Upper lobe of right lung (tissue), 1 donor: ENCODE data around the gene SCO2. TPM values are rescaled to one million over a fixed set of nuclear protein-coding genes. Genes with fewer than 3 reads are reported as not detected.

ENCODE experiments used
- ATAC-seq: fragments of 200-7000 bp; cut with Tn5 transposase; one replicate; pipeline ENCODE4 v1.9.1; 2020; ENCODE audit warnings: mild to moderate bottlenecking, moderate library complexity
- DNase-seq: peaks from one replicate; pipeline ENCODE4 v3.0.0-alpha.2; 2020
- H3K27ac ChIP-seq: fragments of 200-600 bp; one replicate; pipeline ENCODE4 v1.8.0; 2022
- H3K27me3 ChIP-seq: fragments of 200-600 bp; one replicate; pipeline ENCODE4 v1.8.0; 2022; ENCODE audit warnings: mild to moderate bottlenecking
- H3K36me3 ChIP-seq: fragments of 200-600 bp; one replicate; pipeline ENCODE4 v1.8.0; 2022
- H3K4me1 ChIP-seq: fragments of 200-600 bp; one replicate; pipeline ENCODE4 v1.8.0; 2022
- H3K4me3 ChIP-seq: fragments of 200-600 bp; one replicate; pipeline ENCODE4 v1.8.0; 2022; ENCODE audit warnings: mild to moderate bottlenecking
- H3K9me3 ChIP-seq: fragments of 200-600 bp; one replicate; pipeline ENCODE4 v1.8.0; 2022
- intact Hi-C: fragments of 100-400 bp; cut with DNase I; formaldehyde crosslinking; loops from one replicate; pipeline ENCODE4 v1.11.0; 2022
- total RNA-seq: library from RNA; stranded (reverse); fragmentation: NEBNext Ultra II Directional; extraction: Animal tissue kit (Norgen Biotek cat#: 25700); gene quantifications from one replicate; pipeline ENCODE4 v1.2.1, GENCODE V29; 2021
- TF ChIP-seq, protein P1 (sequence below): fragments of 200-600 bp; IDR thresholded peaks from one replicate; pipeline ENCODE4 v1.8.0; 2022; ENCODE audit warnings: antibody characterized with exemption
- donor health status: DM: no; HTN: yes; CAD: no; lungs with severe emphysema.

SCO2 gene
- total RNA-seq, 1 donor from 2014 or later = 3.1 TPM

DNA sequence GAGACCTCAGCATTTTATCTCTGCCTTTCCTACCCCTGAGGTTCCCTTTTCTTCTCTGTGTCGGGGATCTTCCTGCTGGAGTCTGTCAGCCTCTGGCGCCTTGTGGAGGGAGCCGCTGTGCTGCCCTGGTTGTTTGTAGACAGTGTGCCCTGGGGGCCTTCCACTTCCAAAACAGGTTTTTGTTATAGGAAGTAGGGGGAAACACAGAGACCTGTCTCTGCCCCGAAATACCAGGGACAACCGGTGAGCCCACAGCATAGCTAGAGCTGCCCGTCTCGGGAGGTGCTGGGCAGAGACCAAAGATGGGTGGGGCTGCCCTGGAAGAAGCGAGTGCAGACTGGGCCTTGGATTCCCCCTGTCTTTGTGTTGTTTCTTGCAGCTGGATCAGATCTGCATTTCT, 9.3 kb downstream of the SCO2 start:
- ATAC-seq (no peak), DNase-seq (no peak)
- intact Hi-C loops = no loop called here
- no peak overlapping the region for H3K4me3 ChIP-seq
- TF ChIP-seq, protein P1, sequence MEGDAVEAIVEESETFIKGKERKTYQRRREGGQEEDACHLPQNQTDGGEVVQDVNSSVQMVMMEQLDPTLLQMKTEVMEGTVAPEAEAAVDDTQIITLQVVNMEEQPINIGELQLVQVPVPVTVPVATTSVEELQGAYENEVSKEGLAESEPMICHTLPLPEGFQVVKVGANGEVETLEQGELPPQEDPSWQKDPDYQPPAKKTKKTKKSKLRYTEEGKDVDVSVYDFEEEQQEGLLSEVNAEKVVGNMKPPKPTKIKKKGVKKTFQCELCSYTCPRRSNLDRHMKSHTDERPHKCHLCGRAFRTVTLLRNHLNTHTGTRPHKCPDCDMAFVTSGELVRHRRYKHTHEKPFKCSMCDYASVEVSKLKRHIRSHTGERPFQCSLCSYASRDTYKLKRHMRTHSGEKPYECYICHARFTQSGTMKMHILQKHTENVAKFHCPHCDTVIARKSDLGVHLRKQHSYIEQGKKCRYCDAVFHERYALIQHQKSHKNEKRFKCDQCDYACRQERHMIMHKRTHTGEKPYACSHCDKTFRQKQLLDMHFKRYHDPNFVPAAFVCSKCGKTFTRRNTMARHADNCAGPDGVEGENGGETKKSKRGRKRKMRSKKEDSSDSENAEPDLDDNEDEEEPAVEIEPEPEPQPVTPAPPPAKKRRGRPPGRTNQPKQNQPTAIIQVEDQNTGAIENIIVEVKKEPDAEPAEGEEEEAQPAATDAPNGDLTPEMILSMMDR = no peak
- peaks cover 4% of the 10 kb centered on the region for H3K4me1 ChIP-seq
- peaks cover 33% of the 10 kb centered on the region for H3K36me3 ChIP-seq
- no peak overlapping the region for H3K27ac ChIP-seq
- H3K27me3 ChIP-seq = no peaks in the 10 kb centered on the region
- H3K9me3 ChIP-seq = no peaks in the 10 kb centered on the region

DNA sequence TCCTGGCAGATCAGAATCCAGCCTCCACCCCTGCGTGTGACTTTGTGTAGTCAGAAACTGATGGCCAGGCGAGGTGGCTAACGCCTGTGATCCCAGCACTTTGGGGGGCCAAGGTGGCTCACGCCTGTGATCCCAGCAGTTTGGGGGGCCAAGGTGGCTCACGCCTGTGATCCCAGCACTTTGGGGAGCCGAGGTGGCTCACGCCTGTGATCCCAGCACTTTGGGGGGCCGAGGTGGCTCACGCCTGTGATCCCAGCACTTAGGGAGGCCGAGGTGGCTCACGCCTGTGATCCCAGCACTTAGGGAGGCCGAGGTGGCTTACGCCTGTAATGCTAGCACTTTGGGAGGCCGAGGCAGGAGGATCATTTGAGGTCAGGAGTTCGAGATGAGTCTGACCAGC, 12.2 kb downstream of the SCO2 start:
- no peak overlapping the region for H3K27ac ChIP-seq
- DNase-seq (no peak), ATAC-seq (no peak)
- no peaks in the 10 kb centered on the region for H3K27me3 ChIP-seq
- TF ChIP-seq, protein P1 = no peak
- peaks cover 17% of the 10 kb centered on the region for H3K36me3 ChIP-seq
- no peak overlapping the region for H3K4me3 ChIP-seq
- peaks cover 13% of the 10 kb centered on the region for H3K4me1 ChIP-seq
- intact Hi-C loops = no loop called here
- no peaks in the 10 kb centered on the region for H3K9me3 ChIP-seq

DNA sequence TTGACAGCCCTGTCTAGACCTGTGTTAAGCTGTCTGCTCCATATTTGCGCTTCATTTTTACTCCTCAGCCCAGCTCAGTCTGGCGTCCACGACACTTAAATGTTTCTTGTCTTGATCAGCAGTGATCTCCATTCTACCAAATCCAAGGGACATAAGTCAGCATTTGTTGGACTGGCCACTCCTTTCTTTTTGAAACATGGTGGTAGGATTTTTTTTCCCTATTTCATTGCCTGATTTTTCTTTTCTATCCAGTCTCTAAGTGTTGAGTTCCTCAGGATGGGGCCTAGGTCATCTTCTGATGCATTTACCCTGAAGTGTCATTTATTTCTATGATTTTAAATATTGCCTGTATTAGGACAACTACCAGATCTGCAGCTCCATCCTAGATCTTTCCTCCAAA, 16.5 kb downstream of the SCO2 start:
- TF ChIP-seq, protein P1 = no peak
- no peaks in the 10 kb centered on the region for H3K27me3 ChIP-seq
- peak overlapping the region; percentile 79 for H3K4me3 ChIP-seq
- intact Hi-C loops = loop anchor here (10.0 kb wide), 1 partner anchor 244 kb away; the partner anchor contains the start of gene MAPK12
- no peak for DNase-seq
- H3K9me3 ChIP-seq = no peaks in the 10 kb centered on the region
- no peak for ATAC-seq
- H3K4me1 ChIP-seq = peaks cover 21% of the 10 kb centered on the region
- H3K36me3 ChIP-seq = peaks cover 16% of the 10 kb centered on the region
- H3K27ac ChIP-seq = peak overlapping the region; percentile 92

DNA sequence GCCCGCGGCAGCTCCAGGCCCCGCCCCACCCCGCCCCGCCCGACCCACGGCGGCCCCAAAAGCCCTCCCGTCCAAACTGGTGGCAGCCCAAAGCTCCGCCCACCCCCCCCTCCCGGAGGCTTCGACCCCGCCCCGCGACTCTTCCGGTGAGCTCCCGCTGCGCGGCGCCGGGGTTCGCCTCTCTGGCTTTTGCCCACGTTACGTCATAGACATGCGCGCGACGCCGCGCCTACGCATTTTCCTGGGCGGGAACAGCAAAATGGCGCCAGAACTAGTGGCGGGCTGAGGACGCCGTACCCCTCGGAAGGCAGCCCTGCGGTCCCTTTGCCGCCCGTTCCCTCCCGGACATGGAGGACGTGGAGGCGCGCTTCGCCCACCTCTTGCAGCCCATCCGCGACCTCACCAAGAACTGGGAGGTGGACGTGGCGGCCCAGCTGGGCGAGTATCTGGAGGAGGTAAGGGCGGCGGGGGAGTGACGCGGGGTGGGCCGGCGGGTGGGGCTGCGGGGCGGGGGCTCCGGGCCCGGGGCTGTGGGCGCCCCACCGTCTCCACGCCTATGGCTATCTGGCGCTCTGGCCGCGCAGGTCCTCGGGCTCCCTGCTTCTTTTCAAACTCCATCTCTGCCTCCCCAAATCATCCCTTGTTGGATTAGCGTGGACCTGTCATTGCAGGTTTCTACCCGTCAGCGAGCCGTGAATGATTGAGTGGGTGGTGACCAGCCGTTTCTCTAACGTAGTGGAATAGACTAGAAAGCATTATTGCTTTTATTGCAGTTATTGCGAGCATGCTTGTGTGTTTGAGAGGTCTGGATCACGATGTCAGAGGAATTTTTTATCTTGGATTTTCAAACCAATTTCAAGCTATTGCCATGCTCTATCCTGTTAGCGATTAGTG, 17.2 kb downstream of the SCO2 start, which contains the start of gene NCAPH2:
Gene NCAPH2, plus strand, starts transcription at position 234 of the 894 bp plus-strand sequence. Its CDS starts 114 bp downstream, at position 348.
- H3K9me3 ChIP-seq = no peaks in the 10 kb centered on the region
- no peaks in the 10 kb centered on the region for H3K27me3 ChIP-seq
- H3K36me3 ChIP-seq = peaks cover 19% of the 10 kb centered on the region
- intact Hi-C loops = loop anchor here (10.0 kb wide), 1 partner anchor 243 kb away; the partner anchor contains the start of gene MAPK12
- ATAC-seq (peak; percentile 83), DNase-seq (peak; percentile 98)
- TF ChIP-seq, protein P1 = no peak
- peak within 1 kb of the TSS; percentile 92 for H3K27ac ChIP-seq
- peak within 1 kb of the TSS; percentile 91 for H3K4me3 ChIP-seq
- H3K4me1 ChIP-seq = peaks cover 21% of the 10 kb centered on the region

DNA sequence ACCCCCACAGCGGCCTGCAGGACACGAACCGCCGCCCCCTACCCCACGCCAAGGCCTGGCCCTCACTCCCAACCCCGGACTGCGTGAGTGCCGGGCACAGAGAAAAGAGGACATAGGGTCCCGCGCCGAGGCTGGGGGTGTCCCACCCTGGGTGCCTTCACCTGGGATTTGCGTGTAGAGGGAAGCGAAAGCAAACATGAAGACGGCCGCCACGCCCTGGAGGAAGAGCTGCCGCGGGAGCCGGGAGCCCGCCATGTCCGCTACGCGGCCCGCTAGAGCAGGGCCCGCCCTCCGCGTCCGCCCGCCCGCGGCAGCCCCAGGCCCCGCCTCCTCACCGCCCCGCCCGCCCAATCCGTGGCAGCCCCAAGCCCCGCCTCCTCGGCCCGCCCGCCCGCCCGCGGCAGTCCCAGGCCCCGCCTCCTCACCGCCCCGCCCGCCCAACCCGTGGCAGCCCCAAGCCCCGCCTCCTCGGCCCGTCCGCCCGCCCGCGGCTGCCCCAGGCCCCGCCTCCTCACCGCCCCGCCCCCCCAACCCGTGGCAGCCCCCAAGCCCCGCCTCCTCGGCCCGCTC, 17.9 kb downstream of the SCO2 start, which contains the start of gene LMF2:
Gene LMF2, minus strand, starts transcription at position 282 of the 570 bp plus-strand sequence. Its CDS starts 27 bp downstream, at position 255.
- DNase-seq = peak; percentile 97
- Histone ChIP-seq H3K36me3 (peaks cover 26% of the 10 kb centered on the region), H3K4me3 (peak within 1 kb of the TSS; percentile 91), H3K9me3 (no peaks in the 10 kb centered on the region), H3K27me3 (no peaks in the 10 kb centered on the region), H3K4me1 (peaks cover 21% of the 10 kb centered on the region), H3K27ac (peak within 1 kb of the TSS; percentile 92)
- TF ChIP-seq, protein P1 = no peak
- peak; percentile 85 for ATAC-seq
- intact Hi-C loops = loop anchor here (10.0 kb wide), 1 partner anchor 243 kb away; the partner anchor contains the start of gene MAPK12
